ENCODE data around the gene PGAP2. TPM values are rescaled to one million over a fixed set of nuclear protein-coding genes. Genes with fewer than 3 reads are reported as not detected.

Gene PGAP2
- total RNA-seq, 1 experiment from 2014 or later, result 72.2 TPM

DNA sequence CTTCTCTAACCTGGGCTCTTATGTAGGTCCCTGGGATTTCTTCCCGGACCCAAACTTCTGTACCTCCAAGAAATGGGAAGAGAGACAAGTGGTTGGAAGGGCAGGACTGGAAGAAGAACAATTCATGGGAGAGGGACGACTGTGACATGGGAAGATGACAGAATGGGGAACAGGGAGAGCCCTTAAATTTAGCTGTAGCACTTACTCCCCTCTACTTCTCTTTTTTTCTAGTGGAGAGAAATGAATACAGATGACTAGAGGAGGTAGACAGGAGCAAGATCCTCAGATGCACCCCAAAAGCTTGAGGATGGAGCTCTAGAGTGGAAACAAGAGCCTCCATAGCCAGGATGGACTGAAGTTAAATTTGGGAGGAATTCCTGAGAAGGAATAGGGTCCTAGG lies 30.1 kb downstream of the PGAP2 start:
- H3K36me3 ChIP-seq (ENCODE audit: control insufficient read depth, insufficient read depth, low read length), result 0 out of 2 replicates have a peak, but pooled peaks cover 2% of the 10 kb centered on the region
- DNase-seq (ENCODE audit: low read depth, low spot score) (no peak), ATAC-seq (no peak)
- no peaks in the 10 kb centered on the region for H3K27me3 ChIP-seq (ENCODE audit: control insufficient read depth, insufficient read depth, low read length)
- no peaks in the 10 kb centered on the region for H3K9me3 ChIP-seq (ENCODE audit: control insufficient read depth, insufficient read depth, low read depth, low read length)
- no TSS peak for BruUV-seq (replicated peaks)
- POLR2A ChIA-PET, result interaction anchor here (0.6 kb wide), 2 partner anchors 16 to 41 kb away, joined by 3 to 4 read pairs; no protein-coding TSS in a partner anchor
- CTCF ChIA-PET, result no interaction called here
- in situ Hi-C loops (cut with HindIII; ENCODE audit: low pct_unique_long_range_greater_than_20kb, low sequenced_read_pairs), result no loop called here
- H3K4me1 ChIP-seq (ENCODE audit: control insufficient read depth, insufficient read depth, low read length), result peaks cover 43% of the 10 kb centered on the region
- no peak overlapping the region for H3K4me3 ChIP-seq (ENCODE audit: low read depth in 2 of 2, low read length in 2 of 2)
- intact Hi-C loops (cut with micrococcal nuclease; ENCODE audit: unreplicated experiment), result no loop called here
- H3K27ac ChIP-seq (ENCODE audit: low read length), result peak overlapping the region; percentile 5; the same call in 1 of the 2 replicates
- no peak for TF ChIP-seq SIN3A (IDR thresholded peaks at IDR 0.05; ENCODE audit: borderline replicate concordance, insufficient read depth, low read depth, low read length)
- TF ChIP-seq, protein P1, sequence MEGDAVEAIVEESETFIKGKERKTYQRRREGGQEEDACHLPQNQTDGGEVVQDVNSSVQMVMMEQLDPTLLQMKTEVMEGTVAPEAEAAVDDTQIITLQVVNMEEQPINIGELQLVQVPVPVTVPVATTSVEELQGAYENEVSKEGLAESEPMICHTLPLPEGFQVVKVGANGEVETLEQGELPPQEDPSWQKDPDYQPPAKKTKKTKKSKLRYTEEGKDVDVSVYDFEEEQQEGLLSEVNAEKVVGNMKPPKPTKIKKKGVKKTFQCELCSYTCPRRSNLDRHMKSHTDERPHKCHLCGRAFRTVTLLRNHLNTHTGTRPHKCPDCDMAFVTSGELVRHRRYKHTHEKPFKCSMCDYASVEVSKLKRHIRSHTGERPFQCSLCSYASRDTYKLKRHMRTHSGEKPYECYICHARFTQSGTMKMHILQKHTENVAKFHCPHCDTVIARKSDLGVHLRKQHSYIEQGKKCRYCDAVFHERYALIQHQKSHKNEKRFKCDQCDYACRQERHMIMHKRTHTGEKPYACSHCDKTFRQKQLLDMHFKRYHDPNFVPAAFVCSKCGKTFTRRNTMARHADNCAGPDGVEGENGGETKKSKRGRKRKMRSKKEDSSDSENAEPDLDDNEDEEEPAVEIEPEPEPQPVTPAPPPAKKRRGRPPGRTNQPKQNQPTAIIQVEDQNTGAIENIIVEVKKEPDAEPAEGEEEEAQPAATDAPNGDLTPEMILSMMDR (IDR thresholded peaks at IDR 0.05), result no peak
- TF ChIP-seq, protein P2, sequence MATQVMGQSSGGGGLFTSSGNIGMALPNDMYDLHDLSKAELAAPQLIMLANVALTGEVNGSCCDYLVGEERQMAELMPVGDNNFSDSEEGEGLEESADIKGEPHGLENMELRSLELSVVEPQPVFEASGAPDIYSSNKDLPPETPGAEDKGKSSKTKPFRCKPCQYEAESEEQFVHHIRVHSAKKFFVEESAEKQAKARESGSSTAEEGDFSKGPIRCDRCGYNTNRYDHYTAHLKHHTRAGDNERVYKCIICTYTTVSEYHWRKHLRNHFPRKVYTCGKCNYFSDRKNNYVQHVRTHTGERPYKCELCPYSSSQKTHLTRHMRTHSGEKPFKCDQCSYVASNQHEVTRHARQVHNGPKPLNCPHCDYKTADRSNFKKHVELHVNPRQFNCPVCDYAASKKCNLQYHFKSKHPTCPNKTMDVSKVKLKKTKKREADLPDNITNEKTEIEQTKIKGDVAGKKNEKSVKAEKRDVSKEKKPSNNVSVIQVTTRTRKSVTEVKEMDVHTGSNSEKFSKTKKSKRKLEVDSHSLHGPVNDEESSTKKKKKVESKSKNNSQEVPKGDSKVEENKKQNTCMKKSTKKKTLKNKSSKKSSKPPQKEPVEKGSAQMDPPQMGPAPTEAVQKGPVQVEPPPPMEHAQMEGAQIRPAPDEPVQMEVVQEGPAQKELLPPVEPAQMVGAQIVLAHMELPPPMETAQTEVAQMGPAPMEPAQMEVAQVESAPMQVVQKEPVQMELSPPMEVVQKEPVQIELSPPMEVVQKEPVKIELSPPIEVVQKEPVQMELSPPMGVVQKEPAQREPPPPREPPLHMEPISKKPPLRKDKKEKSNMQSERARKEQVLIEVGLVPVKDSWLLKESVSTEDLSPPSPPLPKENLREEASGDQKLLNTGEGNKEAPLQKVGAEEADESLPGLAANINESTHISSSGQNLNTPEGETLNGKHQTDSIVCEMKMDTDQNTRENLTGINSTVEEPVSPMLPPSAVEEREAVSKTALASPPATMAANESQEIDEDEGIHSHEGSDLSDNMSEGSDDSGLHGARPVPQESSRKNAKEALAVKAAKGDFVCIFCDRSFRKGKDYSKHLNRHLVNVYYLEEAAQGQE (IDR thresholded peaks at IDR 0.05; ENCODE audit: insufficient read depth in 1 of 2, low read depth in 2 of 2, low read length in 1 of 2), result no peak
- no peak for TF ChIP-seq POLR2AphosphoS5 (IDR thresholded peaks at IDR 0.05; ENCODE audit: low read depth, low read length)
- no peak for TF ChIP-seq TCF7L2 (IDR thresholded peaks at IDR 0.05; ENCODE audit: low read depth, low read length)

DNA sequence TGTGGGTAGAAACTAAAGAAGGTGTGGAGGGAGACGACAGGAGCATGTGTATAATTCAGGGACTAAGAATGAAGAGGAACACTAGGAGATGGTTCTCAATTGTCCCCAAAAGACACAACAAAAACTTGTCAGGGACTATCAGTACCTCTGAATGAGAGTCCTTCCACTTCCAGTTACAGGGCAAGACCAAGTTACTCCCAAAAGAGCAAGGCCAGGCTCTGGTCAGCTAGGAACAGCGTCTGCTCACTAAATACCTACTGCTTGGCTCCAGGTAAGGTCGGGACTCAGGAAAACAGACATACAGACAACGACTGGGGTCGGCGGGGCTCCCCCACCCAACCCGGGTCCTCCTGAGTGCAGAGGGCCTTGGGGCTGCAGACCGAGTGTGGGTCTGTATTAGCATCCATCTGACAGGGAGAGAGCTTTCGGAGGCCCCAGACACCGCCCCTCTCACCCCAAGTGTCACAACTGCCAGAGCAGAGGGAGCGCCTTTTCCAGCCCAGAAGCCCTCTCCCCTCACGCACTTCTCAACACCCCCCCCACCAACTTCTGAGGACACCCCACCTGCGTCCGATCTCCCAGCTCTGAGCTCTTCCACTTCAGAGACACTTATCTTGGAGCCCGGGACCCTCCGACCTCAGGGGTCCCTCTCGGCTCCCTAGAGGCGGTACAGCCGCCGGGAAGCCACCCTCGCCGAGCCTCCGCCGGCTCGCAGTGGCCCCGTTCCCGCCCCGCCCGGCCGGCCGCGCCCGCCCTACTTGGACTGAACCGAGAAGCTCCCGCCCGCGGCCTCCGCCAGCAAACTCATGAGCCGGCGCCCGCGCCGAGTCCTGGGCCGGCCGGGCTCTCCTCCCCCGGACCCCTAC lies 31.9 kb downstream of the PGAP2 start:
- H3K27me3 ChIP-seq (ENCODE audit: control insufficient read depth, insufficient read depth, low read length), result no peaks in the 10 kb centered on the region
- POLR2A ChIA-PET, result interaction anchor here (0.5 to 0.7 kb wide), 5 partner anchors 15 to 138 kb away, joined by 3 to 6 read pairs (median 4); partner anchors contain the start of gene NUP98
- H3K36me3 ChIP-seq (ENCODE audit: control insufficient read depth, insufficient read depth, low read length), result no peaks in the 10 kb centered on the region
- DNase-seq (ENCODE audit: low read depth, low spot score) (no peak), ATAC-seq (peak; percentile 54)
- peaks cover 42% of the 10 kb centered on the region for H3K4me1 ChIP-seq (ENCODE audit: control insufficient read depth, insufficient read depth, low read length)
- in situ Hi-C loops (cut with HindIII; ENCODE audit: low pct_unique_long_range_greater_than_20kb, low sequenced_read_pairs), result no loop called here
- no peaks in the 10 kb centered on the region for H3K9me3 ChIP-seq (ENCODE audit: control insufficient read depth, insufficient read depth, low read depth, low read length)
- BruUV-seq (replicated peaks), result no TSS peak
- peak overlapping the region; percentile 62 to 67 for H3K4me3 ChIP-seq (ENCODE audit: low read depth in 2 of 2, low read length in 2 of 2)
- H3K27ac ChIP-seq (ENCODE audit: low read length), result peak overlapping the region; percentile 89
- TF ChIP-seq, protein P1 (IDR thresholded peaks at IDR 0.05), result no peak
- TF ChIP-seq TCF7L2 (IDR thresholded peaks at IDR 0.05; ENCODE audit: low read depth, low read length), result no peak
- TF ChIP-seq SIN3A (IDR thresholded peaks at IDR 0.05; ENCODE audit: borderline replicate concordance, insufficient read depth, low read depth, low read length), result peak; percentile 72; the same call in 1 of the 2 replicates
- CTCF ChIA-PET, result interaction anchor here (0.6 to 2.7 kb wide), 8 partner anchors 9 to 232 kb away, joined by 3 to 33 read pairs (median 6); partner anchors contain the start of gene STIM1
- intact Hi-C loops (cut with micrococcal nuclease; ENCODE audit: unreplicated experiment), result no loop called here

All from Panc1 (cell line).